ENCODE measurements around the gene MFSD1.

MFSD1 gene

DNA sequence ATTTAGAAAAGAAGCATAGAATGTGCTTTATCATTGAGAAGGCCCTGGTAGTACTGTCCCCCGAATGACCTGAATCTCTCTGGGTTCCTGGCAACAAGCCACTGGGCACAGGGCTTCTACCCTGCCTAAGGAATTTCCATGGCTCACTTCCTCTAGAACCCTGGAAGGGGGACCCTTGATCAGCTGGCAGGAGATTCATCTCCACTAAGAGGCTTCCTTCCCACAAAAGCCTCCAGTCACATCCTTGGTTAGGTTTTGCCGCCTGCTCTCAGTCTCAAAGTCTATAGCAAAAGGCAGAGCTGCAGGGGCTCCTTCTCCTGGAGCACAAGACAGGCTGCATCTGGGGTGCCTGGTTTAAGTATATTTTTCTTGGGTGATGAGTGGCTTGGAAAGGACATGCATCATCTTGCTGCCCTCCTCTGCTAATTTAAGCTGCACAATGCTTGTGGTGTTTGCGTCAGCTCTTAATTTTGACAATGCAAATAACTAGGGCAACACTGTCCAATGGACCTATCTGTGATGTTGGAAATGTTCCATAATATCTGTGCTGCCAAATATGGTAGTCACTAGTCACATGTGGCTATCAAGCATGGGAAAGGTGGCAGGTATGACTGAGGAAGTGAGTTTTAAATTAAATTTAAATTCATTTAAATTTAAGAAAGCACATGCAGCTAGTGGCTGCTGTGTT lies 36.2 kb upstream of the MFSD1 start:
- in situ Hi-C loops (cut with MboI; ENCODE audit: low pct_unique_long_range_greater_than_20kb, low sequenced_read_pairs, unreplicated experiment): no loop called here
- TF ChIP-seq, protein P1, sequence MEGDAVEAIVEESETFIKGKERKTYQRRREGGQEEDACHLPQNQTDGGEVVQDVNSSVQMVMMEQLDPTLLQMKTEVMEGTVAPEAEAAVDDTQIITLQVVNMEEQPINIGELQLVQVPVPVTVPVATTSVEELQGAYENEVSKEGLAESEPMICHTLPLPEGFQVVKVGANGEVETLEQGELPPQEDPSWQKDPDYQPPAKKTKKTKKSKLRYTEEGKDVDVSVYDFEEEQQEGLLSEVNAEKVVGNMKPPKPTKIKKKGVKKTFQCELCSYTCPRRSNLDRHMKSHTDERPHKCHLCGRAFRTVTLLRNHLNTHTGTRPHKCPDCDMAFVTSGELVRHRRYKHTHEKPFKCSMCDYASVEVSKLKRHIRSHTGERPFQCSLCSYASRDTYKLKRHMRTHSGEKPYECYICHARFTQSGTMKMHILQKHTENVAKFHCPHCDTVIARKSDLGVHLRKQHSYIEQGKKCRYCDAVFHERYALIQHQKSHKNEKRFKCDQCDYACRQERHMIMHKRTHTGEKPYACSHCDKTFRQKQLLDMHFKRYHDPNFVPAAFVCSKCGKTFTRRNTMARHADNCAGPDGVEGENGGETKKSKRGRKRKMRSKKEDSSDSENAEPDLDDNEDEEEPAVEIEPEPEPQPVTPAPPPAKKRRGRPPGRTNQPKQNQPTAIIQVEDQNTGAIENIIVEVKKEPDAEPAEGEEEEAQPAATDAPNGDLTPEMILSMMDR (IDR thresholded peaks at IDR 0.05; ENCODE audit: extremely low read depth, insufficient read depth, missing control alignments): no peak
- no peak for DNase-seq (ENCODE audit: low spot score)

- in situ Hi-C loops (cut with MboI; ENCODE audit: low pct_unique_long_range_greater_than_20kb, low sequenced_read_pairs, unreplicated experiment): no loop called here
Observed at GRCh38 chr3:158766364-158766763, 35.5 kb upstream of the MFSD1 start.

GRCh38 chr3:158768361-158768787 lies 33.5 kb upstream of the MFSD1 start:
- TF ChIP-seq, protein P1 (IDR thresholded peaks at IDR 0.05; ENCODE audit: extremely low read depth, insufficient read depth, missing control alignments): no peak
- no peak for DNase-seq (ENCODE audit: low spot score)

More at GRCh38 chr3:158766364-158766763, 35.5 kb upstream of the MFSD1 start:
- TF ChIP-seq, protein P1 (IDR thresholded peaks at IDR 0.05; ENCODE audit: extremely low read depth, insufficient read depth, missing control alignments): no peak
- DNase-seq (ENCODE audit: low spot score): no peak

DNA sequence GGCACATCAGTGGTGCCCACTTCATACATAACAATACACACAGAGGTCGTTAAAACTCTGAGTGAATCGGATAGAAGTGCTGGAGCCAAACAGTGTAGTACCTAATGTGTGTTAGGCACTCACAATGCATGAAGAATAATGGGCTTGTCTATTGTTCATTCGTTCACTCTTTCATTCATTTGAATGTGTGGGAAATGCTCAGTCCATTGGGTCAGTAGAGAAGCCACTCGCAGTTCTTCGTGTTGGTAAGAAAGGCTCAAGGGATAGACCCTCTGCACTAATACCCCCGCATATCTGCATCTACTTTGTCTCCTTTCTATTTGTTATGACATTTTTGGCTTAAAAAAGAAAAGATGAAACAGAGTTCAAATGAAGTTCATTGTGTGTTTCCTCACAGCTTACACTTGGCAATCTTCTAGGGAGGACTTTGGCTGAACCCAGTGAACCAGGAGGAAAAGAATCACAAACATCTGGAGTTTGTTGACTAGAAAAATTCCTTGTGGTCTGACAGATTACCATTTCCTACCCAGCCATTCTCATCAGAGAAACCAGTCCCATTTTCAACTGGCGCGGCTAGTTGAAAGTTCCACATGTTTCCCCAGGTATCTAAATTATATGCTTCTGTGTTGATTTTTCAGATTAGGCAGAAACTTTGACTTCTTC lies 32.8 kb upstream of the MFSD1 start:
- TF ChIP-seq, protein P1 (IDR thresholded peaks at IDR 0.05; ENCODE audit: extremely low read depth, insufficient read depth, missing control alignments): no peak
- in situ Hi-C loops (cut with MboI; ENCODE audit: low pct_unique_long_range_greater_than_20kb, low sequenced_read_pairs, unreplicated experiment): no loop called here
- no peak for DNase-seq (ENCODE audit: low spot score)

More at GRCh38 chr3:158768361-158768787, 33.5 kb upstream of the MFSD1 start:
- in situ Hi-C loops (cut with MboI; ENCODE audit: low pct_unique_long_range_greater_than_20kb, low sequenced_read_pairs, unreplicated experiment): no loop called here

DNA sequence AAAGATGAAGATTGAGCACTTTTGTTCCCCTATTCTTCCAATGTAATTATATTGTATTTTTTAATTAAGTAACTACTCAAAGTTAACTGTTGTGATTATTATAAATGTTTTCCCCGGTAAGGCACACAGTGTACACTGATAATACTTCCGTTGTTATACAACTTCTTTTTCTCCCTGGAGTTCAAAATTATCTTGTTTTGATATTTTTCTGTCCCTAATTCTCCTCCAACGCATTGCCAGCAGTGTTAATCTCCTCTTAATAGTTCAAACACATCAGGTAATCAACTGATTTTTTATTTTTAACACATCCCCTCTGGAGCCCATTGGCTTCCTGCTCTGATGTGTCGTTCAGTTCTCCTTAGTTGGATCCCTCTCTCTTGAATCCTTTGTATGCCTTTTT lies 32.3 kb upstream of the MFSD1 start:
- TF ChIP-seq, protein P1 (IDR thresholded peaks at IDR 0.05; ENCODE audit: extremely low read depth, insufficient read depth, missing control alignments): no peak
- DNase-seq (ENCODE audit: low spot score): no peak
- in situ Hi-C loops (cut with MboI; ENCODE audit: low pct_unique_long_range_greater_than_20kb, low sequenced_read_pairs, unreplicated experiment): no loop called here

GRCh38 chr3:158769952-158770740 lies 31.7 kb upstream of the MFSD1 start:
- no peak for DNase-seq (ENCODE audit: low spot score)
- in situ Hi-C loops (cut with MboI; ENCODE audit: low pct_unique_long_range_greater_than_20kb, low sequenced_read_pairs, unreplicated experiment): no loop called here
- TF ChIP-seq, protein P1 (IDR thresholded peaks at IDR 0.05; ENCODE audit: extremely low read depth, insufficient read depth, missing control alignments): no peak
